ENCODE data around the gene PDHA2.

Gene PDHA2

GRCh38 chr4:95877636-95878035, 37.7 kb downstream of the PDHA2 start:
- Histone ChIP-seq H3K9me3 (ENCODE audit: low read length) (no peaks in the 10 kb centered on the region), H3K9ac (ENCODE audit: low read length) (no peak overlapping the region)
- no peak for TF ChIP-seq EZH2 (IDR thresholded peaks at IDR 0.05; ENCODE audit: borderline replicate concordance, low read length)
- no peak for TF ChIP-seq CTCF (IDR thresholded peaks at IDR 0.05; ENCODE audit: low read length)

GRCh38 chr4:95887551-95887950, 47.7 kb downstream of the PDHA2 start:
- Histone ChIP-seq H3K4me2 (ENCODE audit: low read length) (no peak overlapping the region), H3K9ac (ENCODE audit: low read length) (no peak overlapping the region), H2AFZ (ENCODE audit: low read length) (no peak overlapping the region), H4K20me1 (ENCODE audit: insufficient read depth, low read length) (no peaks in the 10 kb centered on the region), H3K4me1 (ENCODE audit: insufficient read depth, low read length, severe bottlenecking) (no peaks in the 10 kb centered on the region), H3K4me3 (ENCODE audit: low read depth, low read length, poor library complexity, severe bottlenecking) (no peak overlapping the region), H3F3A (ENCODE audit: insufficient read depth, low read length) (no peaks in the 10 kb centered on the region), H3K9me3 (ENCODE audit: low read length) (no peaks in the 10 kb centered on the region), H3K27me3 (ENCODE audit: insufficient read depth, low read length) (no peaks in the 10 kb centered on the region), H3K79me2 (ENCODE audit: insufficient read depth, low read length) (no peaks in the 10 kb centered on the region), H3K27ac (ENCODE audit: low read depth, low read length, poor library complexity, severe bottlenecking) (no peak overlapping the region), H3K9me2 (ENCODE audit: low read depth, low read length) (no peaks in the 10 kb centered on the region), H3K36me3 (ENCODE audit: insufficient read depth, low read length) (no peaks in the 10 kb centered on the region)
- no peak for TF ChIP-seq CTCF (IDR thresholded peaks at IDR 0.05; ENCODE audit: low read length)
- no peak for TF ChIP-seq EZH2 (IDR thresholded peaks at IDR 0.05; ENCODE audit: borderline replicate concordance, low read length)

More at GRCh38 chr4:95877636-95878035, 37.7 kb downstream of the PDHA2 start:
- Histone ChIP-seq H3K36me3 (ENCODE audit: insufficient read depth, low read length) (no peaks in the 10 kb centered on the region), H4K20me1 (ENCODE audit: insufficient read depth, low read length) (no peaks in the 10 kb centered on the region), H3K79me2 (ENCODE audit: insufficient read depth, low read length) (no peaks in the 10 kb centered on the region), H3K9me2 (ENCODE audit: low read depth, low read length) (no peaks in the 10 kb centered on the region), H3K4me1 (ENCODE audit: insufficient read depth, low read length, severe bottlenecking) (no peaks in the 10 kb centered on the region), H3K27ac (ENCODE audit: low read depth, low read length, poor library complexity, severe bottlenecking) (no peak overlapping the region), H3F3A (ENCODE audit: insufficient read depth, low read length) (no peaks in the 10 kb centered on the region), H3K4me2 (ENCODE audit: low read length) (no peak overlapping the region), H3K27me3 (ENCODE audit: insufficient read depth, low read length) (no peaks in the 10 kb centered on the region), H2AFZ (ENCODE audit: low read length) (no peak overlapping the region), H3K4me3 (ENCODE audit: low read depth, low read length, poor library complexity, severe bottlenecking) (no peak overlapping the region)

GRCh38 chr4:95889662-95890061, 49.8 kb downstream of the PDHA2 start:
- H4K20me1 ChIP-seq (ENCODE audit: insufficient read depth, low read length): no peaks in the 10 kb centered on the region
- H3K9me2 ChIP-seq (ENCODE audit: low read depth, low read length): no peaks in the 10 kb centered on the region
- no peaks in the 10 kb centered on the region for H3K27me3 ChIP-seq (ENCODE audit: insufficient read depth, low read length)
- no peaks in the 10 kb centered on the region for H3K4me1 ChIP-seq (ENCODE audit: insufficient read depth, low read length, severe bottlenecking)
- no peaks in the 10 kb centered on the region for H3F3A ChIP-seq (ENCODE audit: insufficient read depth, low read length)
- no peaks in the 10 kb centered on the region for H3K36me3 ChIP-seq (ENCODE audit: insufficient read depth, low read length)
- H3K9ac ChIP-seq (ENCODE audit: low read length): no peak overlapping the region
- H3K4me2 ChIP-seq (ENCODE audit: low read length): no peak overlapping the region
- no peak overlapping the region for H3K4me3 ChIP-seq (ENCODE audit: low read depth, low read length, poor library complexity, severe bottlenecking)
- TF ChIP-seq CTCF (IDR thresholded peaks at IDR 0.05; ENCODE audit: low read length): no peak
- no peak overlapping the region for H3K27ac ChIP-seq (ENCODE audit: low read depth, low read length, poor library complexity, severe bottlenecking)
- no peak overlapping the region for H2AFZ ChIP-seq (ENCODE audit: low read length)
- no peaks in the 10 kb centered on the region for H3K9me3 ChIP-seq (ENCODE audit: low read length)
- no peaks in the 10 kb centered on the region for H3K79me2 ChIP-seq (ENCODE audit: insufficient read depth, low read length)

Measured in OCI-LY1 (cell line).